OCI-LY3 (cell line): Measurements from ENCODE around the gene LCN2.

ENCODE experiments used
- H2AFZ ChIP-seq: fragments of 200-600, 300-600 bp; shearing (Covaris generic); 2 replicates; pipeline ENCODE4 v1.6.0; 2014; ENCODE audit warnings: antibody characterized with exemption, low read depth, low read length
- H3K27ac ChIP-seq: fragments of 200-600, 300-600 bp; sonication (generic); 2 replicates; pipeline ENCODE4 v1.5.1; 2014; ENCODE audit warnings: mild to moderate bottlenecking, low read length, moderate library complexity, mixed read lengths
- H3K27me3 ChIP-seq: fragments of 200-600, 300-600 bp; sonication (generic); 2 replicates; pipeline ENCODE4 v1.6.1; 2014; ENCODE audit warnings: low read depth, low read length, mixed read lengths
- H3K36me3 ChIP-seq: fragments of 200-600, 300-600 bp; sonication (generic); replicated peaks from 2 replicates; pipeline ENCODE3; 2014; ENCODE audit warnings: low read depth, low read length, mixed read lengths
- H3K4me1 ChIP-seq: fragments of 300-600, 200-600 bp; sonication (generic); 2 replicates; pipeline ENCODE4 v1.6.1; 2014; ENCODE audit warnings: low read length, mixed read lengths
- H3K4me2 ChIP-seq: fragments of 200-600, 300-600 bp; sonication (generic); 2 replicates; pipeline ENCODE4 v1.6.1; 2014; ENCODE audit warnings: low read length, mixed read lengths
- H3K4me3 ChIP-seq: fragments of 300-600, 200-600 bp; sonication (generic); 2 replicates; pipeline ENCODE4 v1.5.1; 2014; ENCODE audit warnings: antibody characterized with exemption, mild to moderate bottlenecking, low read length, moderate library complexity
- H3K79me2 ChIP-seq: fragments of 300-600, 200-600 bp; shearing (Covaris generic); 2 replicates; pipeline ENCODE4 v1.6.1; 2014; ENCODE audit warnings: mild to moderate bottlenecking, low read length, mixed read lengths
- H3K9ac ChIP-seq: fragments of 300-600, 200-600 bp; shearing (Covaris generic); 2 replicates; pipeline ENCODE4 v1.6.0; 2014; ENCODE audit warnings: mild to moderate bottlenecking, low read length, moderate library complexity
- H3K9me3 ChIP-seq: fragments of 200-600, 300-600 bp; shearing (Covaris generic); 2 replicates; pipeline ENCODE4 v1.6.1; 2014; ENCODE audit warnings: low read length, mixed read lengths; ENCODE audit not compliant: insufficient read depth
- H4K20me1 ChIP-seq: fragments of 200-600, 300-600 bp; sonication (generic); 2 replicates; pipeline ENCODE4 v1.6.1; 2016; ENCODE audit warnings: low read length, mixed read lengths; ENCODE audit not compliant: insufficient read depth
- EZH2phosphoT487 ChIP-seq: fragments of 200-600 bp; shearing (Covaris generic); IDR thresholded peaks from 2 replicates; pipeline ENCODE4 v1.6.1; 2018; ENCODE audit warnings: antibody characterized with exemption, mixed run types, low read depth
- TF ChIP-seq, protein P1 (sequence below): fragments of 200-600, 300-600 bp; sonication (generic); IDR thresholded peaks from 2 replicates; pipeline ENCODE4 v1.5.1; 2014; ENCODE audit warnings: antibody characterized with exemption, low read length, low read depth

Gene LCN2

GRCh38 chr9:128151309-128152132 lies 2.3 kb downstream of the LCN2 start:
- Histone ChIP-seq H3K9me3 (no peaks in the 10 kb centered on the region), H4K20me1 (no peaks in the 10 kb centered on the region), H3K9ac (no peak overlapping the region), H2AFZ (no peak overlapping the region), H3K36me3 (no peaks in the 10 kb centered on the region), H3K79me2 (no peaks in the 10 kb centered on the region), H3K4me1 (peaks cover 5% of the 10 kb centered on the region; the same call in 1 of the 2 replicates), H3K27ac (no peak overlapping the region), H3K27me3 (no peaks in the 10 kb centered on the region), H3K4me3 (no peak overlapping the region), H3K4me2 (no peak overlapping the region)
- TF ChIP-seq, protein P1, sequence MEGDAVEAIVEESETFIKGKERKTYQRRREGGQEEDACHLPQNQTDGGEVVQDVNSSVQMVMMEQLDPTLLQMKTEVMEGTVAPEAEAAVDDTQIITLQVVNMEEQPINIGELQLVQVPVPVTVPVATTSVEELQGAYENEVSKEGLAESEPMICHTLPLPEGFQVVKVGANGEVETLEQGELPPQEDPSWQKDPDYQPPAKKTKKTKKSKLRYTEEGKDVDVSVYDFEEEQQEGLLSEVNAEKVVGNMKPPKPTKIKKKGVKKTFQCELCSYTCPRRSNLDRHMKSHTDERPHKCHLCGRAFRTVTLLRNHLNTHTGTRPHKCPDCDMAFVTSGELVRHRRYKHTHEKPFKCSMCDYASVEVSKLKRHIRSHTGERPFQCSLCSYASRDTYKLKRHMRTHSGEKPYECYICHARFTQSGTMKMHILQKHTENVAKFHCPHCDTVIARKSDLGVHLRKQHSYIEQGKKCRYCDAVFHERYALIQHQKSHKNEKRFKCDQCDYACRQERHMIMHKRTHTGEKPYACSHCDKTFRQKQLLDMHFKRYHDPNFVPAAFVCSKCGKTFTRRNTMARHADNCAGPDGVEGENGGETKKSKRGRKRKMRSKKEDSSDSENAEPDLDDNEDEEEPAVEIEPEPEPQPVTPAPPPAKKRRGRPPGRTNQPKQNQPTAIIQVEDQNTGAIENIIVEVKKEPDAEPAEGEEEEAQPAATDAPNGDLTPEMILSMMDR = no peak
- no peak for TF ChIP-seq EZH2phosphoT487

- Histone ChIP-seq H3K4me3 (no peak overlapping the region), H3K27ac (no peak overlapping the region), H4K20me1 (no peaks in the 10 kb centered on the region), H3K9ac (no peak overlapping the region), H3K4me1 (peaks cover 5% of the 10 kb centered on the region; the same call in 1 of the 2 replicates), H3K79me2 (no peaks in the 10 kb centered on the region), H3K4me2 (no peak overlapping the region), H3K27me3 (no peaks in the 10 kb centered on the region), H2AFZ (no peak overlapping the region), H3K36me3 (no peaks in the 10 kb centered on the region), H3K9me3 (no peaks in the 10 kb centered on the region)
- no peak for TF ChIP-seq EZH2phosphoT487
- TF ChIP-seq, protein P1 = no peak
These were observed 3.1 kb downstream of the LCN2 start for GRCh38 chr9:128152133-128153059.

DNA sequence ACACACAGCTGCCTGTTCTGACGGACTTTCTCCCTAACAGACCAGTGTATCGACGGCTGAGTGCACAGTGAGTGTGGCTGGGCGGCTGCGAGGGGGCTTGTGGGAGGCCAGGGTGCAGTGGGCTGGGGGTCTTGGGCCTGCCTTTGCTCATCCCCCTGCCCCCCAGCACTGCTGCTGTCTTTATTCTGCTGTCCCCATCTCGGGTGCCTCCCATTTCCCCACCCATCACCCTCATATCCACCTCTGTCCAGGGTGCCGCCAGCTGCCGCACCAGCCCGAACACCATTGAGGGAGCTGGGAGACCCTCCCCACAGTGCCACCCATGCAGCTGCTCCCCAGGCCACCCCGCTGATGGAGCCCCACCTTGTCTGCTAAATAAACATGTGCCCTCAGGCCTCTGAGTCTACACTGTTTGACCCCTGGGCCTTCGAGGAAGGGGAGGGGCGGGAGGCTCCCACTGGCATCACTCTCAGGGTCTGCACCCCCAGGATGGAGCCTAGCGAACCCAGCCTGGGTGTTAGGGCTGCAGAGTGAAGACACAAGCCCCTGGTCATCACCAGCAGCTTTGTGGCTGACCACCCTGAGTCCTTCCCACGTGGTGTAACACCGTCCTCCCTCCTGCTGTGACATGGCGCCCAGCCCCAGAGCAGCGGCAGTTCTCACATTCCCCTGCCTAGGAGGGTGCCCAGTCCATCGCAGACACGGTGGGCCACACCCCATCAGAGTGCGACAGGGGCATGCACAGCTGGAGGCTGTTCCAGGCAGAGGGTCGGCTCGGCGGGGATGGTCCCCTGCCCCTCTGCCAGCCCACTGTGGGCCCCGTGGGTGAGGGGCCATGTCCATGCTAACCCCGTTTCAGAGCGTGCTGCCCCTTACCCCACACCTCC lies 4.0 kb downstream of the LCN2 start:
- no peaks in the 10 kb centered on the region for H3K79me2 ChIP-seq
- H3K9me3 ChIP-seq = no peaks in the 10 kb centered on the region
- TF ChIP-seq, protein P1 = no peak
- no peak for TF ChIP-seq EZH2phosphoT487
- H3K4me1 ChIP-seq = peaks cover 5% of the 10 kb centered on the region; the same call in 1 of the 2 replicates
- no peaks in the 10 kb centered on the region for H4K20me1 ChIP-seq
- H3K27ac ChIP-seq = no peak overlapping the region
- no peak overlapping the region for H2AFZ ChIP-seq
- H3K9ac ChIP-seq = no peak overlapping the region
- no peaks in the 10 kb centered on the region for H3K27me3 ChIP-seq
- H3K4me3 ChIP-seq = no peak overlapping the region
- no peaks in the 10 kb centered on the region for H3K36me3 ChIP-seq
- H3K4me2 ChIP-seq = no peak overlapping the region
